ENCODE measurements around the gene SUGCT.
"Not testable (repeated sequence)": the region's sequence is repeated elsewhere in the genome, so short reads cannot be mapped to it uniquely, and the experiment has no call there.

- TF ChIP-seq, protein P1, sequence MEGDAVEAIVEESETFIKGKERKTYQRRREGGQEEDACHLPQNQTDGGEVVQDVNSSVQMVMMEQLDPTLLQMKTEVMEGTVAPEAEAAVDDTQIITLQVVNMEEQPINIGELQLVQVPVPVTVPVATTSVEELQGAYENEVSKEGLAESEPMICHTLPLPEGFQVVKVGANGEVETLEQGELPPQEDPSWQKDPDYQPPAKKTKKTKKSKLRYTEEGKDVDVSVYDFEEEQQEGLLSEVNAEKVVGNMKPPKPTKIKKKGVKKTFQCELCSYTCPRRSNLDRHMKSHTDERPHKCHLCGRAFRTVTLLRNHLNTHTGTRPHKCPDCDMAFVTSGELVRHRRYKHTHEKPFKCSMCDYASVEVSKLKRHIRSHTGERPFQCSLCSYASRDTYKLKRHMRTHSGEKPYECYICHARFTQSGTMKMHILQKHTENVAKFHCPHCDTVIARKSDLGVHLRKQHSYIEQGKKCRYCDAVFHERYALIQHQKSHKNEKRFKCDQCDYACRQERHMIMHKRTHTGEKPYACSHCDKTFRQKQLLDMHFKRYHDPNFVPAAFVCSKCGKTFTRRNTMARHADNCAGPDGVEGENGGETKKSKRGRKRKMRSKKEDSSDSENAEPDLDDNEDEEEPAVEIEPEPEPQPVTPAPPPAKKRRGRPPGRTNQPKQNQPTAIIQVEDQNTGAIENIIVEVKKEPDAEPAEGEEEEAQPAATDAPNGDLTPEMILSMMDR (conservative IDR thresholded peaks at IDR 0.05; ENCODE audit: low read length) = not testable (repeated sequence)
- not testable (repeated sequence) for TF ChIP-seq EZH2phosphoT487 (IDR thresholded peaks at IDR 0.05; ENCODE audit: borderline replicate concordance)
Measured at GRCh38 chr7:40650903-40651302, 516.1 kb downstream of the SUGCT start.
